CD14-positive monocyte (primary cell): ENCODE results near the gene NFYC. TPM values are rescaled to one million over a fixed set of nuclear protein-coding genes. Genes with fewer than 3 reads are reported as not detected.
A peak's percentile ranks its signal among the peaks of the same experiment; 100 is the strongest.

ENCODE experiments used
- DNase-seq, 3 donors: peaks; one replicate each; pipeline ENCODE4 v3.0.0-alpha.2; 2011 to 2022
- H2AFZ ChIP-seq: 2 replicates; pipeline ENCODE4 v1.6.0; 2012; ENCODE audit warnings: mild to moderate bottlenecking, low read depth, low read length, inconsistent platforms; ENCODE audit not compliant: insufficient read depth, poor library complexity, severe bottlenecking
- H3K27ac ChIP-seq, 2 donors: 1 replicate in 1 of 2; 2 replicates in 1 of 2; pipeline ENCODE4 v1.5.1; 2012 to 2013; ENCODE audit warnings: low read length in 2 of 2, control low read depth in 1 of 2, inconsistent platforms in 1 of 2, low read depth in 1 of 2, mild to moderate bottlenecking in 1 of 2
- H3K27me3 ChIP-seq, 2 donors: one replicate each; pipeline versions ENCODE4 v1.6.0 to v1.6.1; 2011 to 2013; ENCODE audit warnings: low read length in 2 of 2; ENCODE audit not compliant: control insufficient read depth in 2 of 2, insufficient read depth in 2 of 2
- H3K36me3 ChIP-seq, 2 donors: replicated peaks in 1 of 2; 1 replicate in 1 of 2; 2 replicates in 1 of 2; pipeline versions ENCODE4 v1.5.1 to v1.6.1; 2012 to 2013; ENCODE audit warnings: low read length in 2 of 2, control low read depth in 1 of 2, inconsistent platforms in 1 of 2, mild to moderate bottlenecking in 1 of 2; ENCODE audit not compliant: insufficient read depth in 2 of 2, control insufficient read depth in 1 of 2
- H3K4me1 ChIP-seq, 2 donors: 1 replicate in 1 of 2; 2 replicates in 1 of 2; pipeline versions ENCODE4 v1.5.1 to v1.6.1; 2012 to 2013; ENCODE audit warnings: low read length in 2 of 2, control low read depth in 1 of 2, inconsistent platforms in 1 of 2, mild to moderate bottlenecking in 1 of 2, moderate library complexity in 1 of 2; ENCODE audit not compliant: insufficient read depth in 2 of 2, control insufficient read depth in 1 of 2
- H3K4me2 ChIP-seq: replicated peaks from 2 replicates; pipeline ENCODE3; 2012; ENCODE audit warnings: low read length, moderate library complexity, mild to moderate bottlenecking; ENCODE audit not compliant: poor library complexity, severe bottlenecking; ENCODE audit errors: extremely low read depth
- H3K4me3 ChIP-seq, 3 experiments: fragments of 200-600 bp in 1 of 3; sonication (generic) in 1 of 3; replicated peaks in 1 of 3; 1 replicate in 2 of 3; 2 replicates in 1 of 3; pipeline ENCODE4 v1.5.1; 2011 to 2013; ENCODE audit warnings: low read length in 3 of 3, mild to moderate bottlenecking in 3 of 3, control low read depth in 2 of 3, low read depth in 2 of 3, inconsistent platforms in 1 of 3, moderate library complexity in 1 of 3
- H3K79me2 ChIP-seq: 2 replicates; pipeline ENCODE4 v1.6.0; 2012; ENCODE audit warnings: mild to moderate bottlenecking, control low read depth, inconsistent platforms, low read length, moderate library complexity; ENCODE audit not compliant: insufficient read depth
- H3K9ac ChIP-seq: 2 replicates; pipeline ENCODE4 v1.6.0; 2017; ENCODE audit warnings: low read length, mild to moderate bottlenecking; ENCODE audit not compliant: insufficient read depth, poor library complexity, severe bottlenecking
- H3K9me3 ChIP-seq, 2 donors: replicated peaks in 1 of 2; 1 replicate in 1 of 2; 2 replicates in 1 of 2; pipeline versions ENCODE4 v1.5.1 to v1.6.1; 2012 to 2013; ENCODE audit warnings: low read length in 2 of 2, control low read depth in 1 of 2; ENCODE audit not compliant: control insufficient read depth in 1 of 2, insufficient read depth in 1 of 2
- H4K20me1 ChIP-seq: 2 replicates; pipeline ENCODE4 v1.6.0; 2012; ENCODE audit warnings: mild to moderate bottlenecking, low read length, control low read depth, moderate library complexity; ENCODE audit not compliant: insufficient read depth
- H3K27ac Mint-ChIP-seq, 7 donors: one replicate each; pipeline ENCODE4 v1.8.0; 2020; ENCODE audit warnings: mild to moderate bottlenecking in 7 of 7, mixed read lengths in 7 of 7, moderate library complexity in 6 of 7, inconsistent platforms in 2 of 7
- H3K27me3 Mint-ChIP-seq, 3 donors: one replicate each; pipeline ENCODE4 v1.8.0; 2021 to 2022; ENCODE audit warnings: low read depth in 3 of 3, mild to moderate bottlenecking in 3 of 3, mixed read lengths in 3 of 3, moderate library complexity in 3 of 3, inconsistent platforms in 1 of 3
- H3K36me3 Mint-ChIP-seq, 2 donors: one replicate each; pipeline ENCODE4 v1.8.0; 2020; ENCODE audit warnings: mixed read lengths in 2 of 2, inconsistent platforms in 1 of 2, mild to moderate bottlenecking in 1 of 2
- H3K4me1 Mint-ChIP-seq: one replicate; pipeline ENCODE4 v1.8.0; 2020; ENCODE audit warnings: mild to moderate bottlenecking, mixed read lengths
- H3K4me3 Mint-ChIP-seq, 2 donors: one replicate each; pipeline ENCODE4 v1.8.0; 2020; ENCODE audit warnings: mild to moderate bottlenecking in 2 of 2, mixed read lengths in 2 of 2, moderate library complexity in 1 of 2
- H3K9me3 Mint-ChIP-seq, 7 donors: one replicate each; pipeline ENCODE4 v1.8.0; 2020 to 2022; ENCODE audit warnings: mixed read lengths in 7 of 7, mild to moderate bottlenecking in 6 of 7, moderate library complexity in 6 of 7, inconsistent platforms in 2 of 7
- CTCF ChIP-seq: fragments of 200-600 bp; IDR thresholded peaks from one replicate; pipeline ENCODE4 v1.8.0; 2022; ENCODE audit warnings: antibody characterized with exemption, mild to moderate bottlenecking
- WGBS: methylation state at CpG from one replicate; pipeline ENCODE4 v1.1.5; 2013; ENCODE audit warnings: missing lambda C conversion rate; ENCODE audit not compliant: insufficient coverage; 5-methylcytosine and 5-hydroxymethylcytosine counted together
- intact Hi-C, 2 donors: fragments of 100-400 bp; cut with micrococcal nuclease; formaldehyde crosslinking; loops; one replicate each; pipeline versions ENCODE4 v1.15.0 to v1.15.1; 2023
- polyA plus RNA-seq, 3 donors: library from polyadenylated mRNA; depleted of rRNA in 1 of 3; unstranded in 2 of 3; stranded (reverse) in 1 of 3; fragments of 300-500 nt in 2 of 3; fragments of >200 nt in 1 of 3; fragmentation: Illumina TruSeq in 2 of 3; gene quantifications; 1 replicate in 2 of 3; 2 replicates in 1 of 3; pipeline ENCODE4 v1.2.3, GENCODE V29; 2012 to 2021

The NFYC gene
- polyA plus RNA-seq, 3 donors: 61.2 to 142 (median 68.2) TPM

- H4K20me1 ChIP-seq: peaks cover 81% of the 10 kb centered on the region
- H3K9ac ChIP-seq: no peak overlapping the region
- no peak for TF ChIP-seq CTCF
- H2AFZ ChIP-seq: no peak overlapping the region
- peaks cover 82 to 87% of the 10 kb centered on the region in 2 donors for H3K36me3 Mint-ChIP-seq
- DNase-seq: no peak
- no peaks in the 10 kb centered on the region for H3K9me3 Mint-ChIP-seq
- H3K27me3 Mint-ChIP-seq: no peaks in the 10 kb centered on the region
- H3K27ac ChIP-seq: no peak overlapping the region
- peaks cover 67 to 97% of the 10 kb centered on the region in 2 donors for H3K36me3 ChIP-seq
- no peak overlapping the region for H3K4me3 ChIP-seq
- H3K27me3 ChIP-seq: no peaks in the 10 kb centered on the region
- intact Hi-C loops: no loop called here
- peaks cover 5 to 8% of the 10 kb centered on the region in 2 donors for H3K4me1 ChIP-seq
- H3K4me3 Mint-ChIP-seq: no peak overlapping the region
- H3K27ac Mint-ChIP-seq: peak overlapping the region in 2 of 7 donors; percentile 25 to 57
- WGBS: no CpG with 5 or more reads among the region's 2 CpGs
- no peaks in the 10 kb centered on the region for H3K9me3 ChIP-seq
- peaks cover 11% of the 10 kb centered on the region for H3K4me1 Mint-ChIP-seq
- H3K4me2 ChIP-seq: no peak overlapping the region
- H3K79me2 ChIP-seq: peaks cover 54% of the 10 kb centered on the region
Measured at GRCh38 chr1:40746344-40747090, 55.0 kb downstream of the NFYC start.

GRCh38 chr1:40748841-40749718 is 57.6 kb downstream of the NFYC start:
- no peak for DNase-seq

More at GRCh38 chr1:40748841-40749718, 57.6 kb downstream of the NFYC start:
- intact Hi-C loops: no loop called here
- no peak for TF ChIP-seq CTCF
- H3K4me1 Mint-ChIP-seq: no peaks in the 10 kb centered on the region
- no peaks in the 10 kb centered on the region for H3K9me3 Mint-ChIP-seq
- H3K9me3 ChIP-seq: no peaks in the 10 kb centered on the region
- no peaks in the 10 kb centered on the region for H3K27me3 ChIP-seq
- H3K36me3 Mint-ChIP-seq: peaks cover 87 to 94% of the 10 kb centered on the region in 2 donors
- H3K4me2 ChIP-seq: no peak overlapping the region
- H3K79me2 ChIP-seq: peaks cover 28% of the 10 kb centered on the region
- H3K9ac ChIP-seq: no peak overlapping the region
- no peak overlapping the region for H3K4me3 Mint-ChIP-seq
- WGBS: 96% methylated on average over 4 of the region's 5 CpGs
- no peaks in the 10 kb centered on the region for H3K4me1 ChIP-seq
- no peak overlapping the region for H2AFZ ChIP-seq
- peak overlapping the region in 1 of 7 donors; percentile 20 for H3K27ac Mint-ChIP-seq
- H4K20me1 ChIP-seq: peaks cover 61% of the 10 kb centered on the region
- peak overlapping the region in 1 of 2 donors; percentile 17 for H3K27ac ChIP-seq
- H3K36me3 ChIP-seq: peaks cover 71 to 100% of the 10 kb centered on the region in 2 donors
- no peaks in the 10 kb centered on the region for H3K27me3 Mint-ChIP-seq
- no peak overlapping the region for H3K4me3 ChIP-seq
